HCT116 (cell line): ENCODE results near the gene HNRNPDL.

Experiments
- CEBPB ChIP-seq: IDR thresholded peaks from 2 replicates; pipeline ENCODE4 v1.6.1; 2012; ENCODE audit warnings: low read depth
- POLR2A ChIP-seq: IDR thresholded peaks from 2 replicates; pipeline ENCODE4 v1.7.0; 2011; ENCODE audit warnings: borderline replicate concordance; ENCODE audit not compliant: insufficient read depth, insufficient read length; ENCODE audit errors: extremely low read depth
- SIN3A ChIP-seq: IDR thresholded peaks from 2 replicates; pipeline ENCODE4 v1.6.1; 2012; ENCODE audit warnings: low read depth
- TCF7L2 ChIP-seq: IDR thresholded peaks from 2 replicates; pipeline ENCODE4 v1.7.0; 2011; ENCODE audit warnings: borderline replicate concordance, inconsistent platforms; ENCODE audit not compliant: insufficient read depth, insufficient read length; ENCODE audit errors: extremely low read depth
- TF ChIP-seq, protein P1 (sequence below), 3 experiments: fragments of 200-600 bp in 1 of 3; sonication (generic) in 1 of 3; IDR thresholded peaks in 2 of 3; conservative IDR thresholded peaks in 1 of 3; 2 replicates each; pipeline ENCODE4 v1.5.1; 2012 to 2017; ENCODE audit warnings: low read depth in 2 of 3, low read length in 2 of 3, antibody characterized with exemption in 1 of 3, borderline replicate concordance in 1 of 3, control low read depth in 1 of 3, mild to moderate bottlenecking in 1 of 3, mixed read lengths in 1 of 3, mixed run types in 1 of 3, moderate library complexity in 1 of 3; ENCODE audit not compliant: insufficient read depth in 1 of 3
- TF ChIP-seq, protein P2 (sequence below): IDR thresholded peaks from 2 replicates; pipeline ENCODE4 v1.6.1; 2011; ENCODE audit warnings: mild to moderate bottlenecking, low read length, moderate library complexity; ENCODE audit not compliant: insufficient replicate concordance; ENCODE audit errors: extremely low read depth

DNA sequence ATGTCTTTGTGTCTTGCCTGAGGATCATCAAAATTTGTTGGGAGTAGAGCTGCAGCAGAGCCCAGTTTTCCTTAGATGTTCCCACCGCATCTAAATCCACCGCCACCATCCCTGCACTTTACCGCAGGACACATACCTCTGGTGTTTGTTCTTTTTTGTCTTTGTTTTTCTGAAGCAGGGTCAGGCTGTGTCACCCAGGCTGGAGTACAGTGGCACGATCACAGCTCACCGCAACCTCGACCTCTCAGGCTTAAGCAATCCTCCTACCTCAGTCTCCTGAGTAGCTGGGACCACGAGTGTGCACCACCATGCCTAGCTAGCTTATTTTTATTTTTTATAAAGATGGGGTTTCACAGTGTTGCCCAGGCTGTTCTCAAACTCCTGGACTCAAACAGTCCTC, 4.7 kb upstream of the HNRNPDL start:
- TF ChIP-seq, protein P1, sequence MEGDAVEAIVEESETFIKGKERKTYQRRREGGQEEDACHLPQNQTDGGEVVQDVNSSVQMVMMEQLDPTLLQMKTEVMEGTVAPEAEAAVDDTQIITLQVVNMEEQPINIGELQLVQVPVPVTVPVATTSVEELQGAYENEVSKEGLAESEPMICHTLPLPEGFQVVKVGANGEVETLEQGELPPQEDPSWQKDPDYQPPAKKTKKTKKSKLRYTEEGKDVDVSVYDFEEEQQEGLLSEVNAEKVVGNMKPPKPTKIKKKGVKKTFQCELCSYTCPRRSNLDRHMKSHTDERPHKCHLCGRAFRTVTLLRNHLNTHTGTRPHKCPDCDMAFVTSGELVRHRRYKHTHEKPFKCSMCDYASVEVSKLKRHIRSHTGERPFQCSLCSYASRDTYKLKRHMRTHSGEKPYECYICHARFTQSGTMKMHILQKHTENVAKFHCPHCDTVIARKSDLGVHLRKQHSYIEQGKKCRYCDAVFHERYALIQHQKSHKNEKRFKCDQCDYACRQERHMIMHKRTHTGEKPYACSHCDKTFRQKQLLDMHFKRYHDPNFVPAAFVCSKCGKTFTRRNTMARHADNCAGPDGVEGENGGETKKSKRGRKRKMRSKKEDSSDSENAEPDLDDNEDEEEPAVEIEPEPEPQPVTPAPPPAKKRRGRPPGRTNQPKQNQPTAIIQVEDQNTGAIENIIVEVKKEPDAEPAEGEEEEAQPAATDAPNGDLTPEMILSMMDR (IDR thresholded peaks at IDR 0.05 in 2 of 3, conservative IDR thresholded peaks at IDR 0.05 in 1 of 3; ENCODE audit: borderline replicate concordance in 1 of 3, insufficient read depth in 1 of 3, low read depth in 2 of 3, low read length in 2 of 3), result no peak
- TF ChIP-seq POLR2A (no peak), CEBPB (no peak), SIN3A (no peak), TCF7L2 (no peak)
- TF ChIP-seq, protein P2, sequence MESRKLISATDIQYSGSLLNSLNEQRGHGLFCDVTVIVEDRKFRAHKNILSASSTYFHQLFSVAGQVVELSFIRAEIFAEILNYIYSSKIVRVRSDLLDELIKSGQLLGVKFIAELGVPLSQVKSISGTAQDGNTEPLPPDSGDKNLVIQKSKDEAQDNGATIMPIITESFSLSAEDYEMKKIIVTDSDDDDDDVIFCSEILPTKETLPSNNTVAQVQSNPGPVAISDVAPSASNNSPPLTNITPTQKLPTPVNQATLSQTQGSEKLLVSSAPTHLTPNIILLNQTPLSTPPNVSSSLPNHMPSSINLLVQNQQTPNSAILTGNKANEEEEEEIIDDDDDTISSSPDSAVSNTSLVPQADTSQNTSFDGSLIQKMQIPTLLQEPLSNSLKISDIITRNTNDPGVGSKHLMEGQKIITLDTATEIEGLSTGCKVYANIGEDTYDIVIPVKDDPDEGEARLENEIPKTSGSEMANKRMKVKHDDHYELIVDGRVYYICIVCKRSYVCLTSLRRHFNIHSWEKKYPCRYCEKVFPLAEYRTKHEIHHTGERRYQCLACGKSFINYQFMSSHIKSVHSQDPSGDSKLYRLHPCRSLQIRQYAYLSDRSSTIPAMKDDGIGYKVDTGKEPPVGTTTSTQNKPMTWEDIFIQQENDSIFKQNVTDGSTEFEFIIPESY, result no peak
